ENCODE results near the gene C3orf85. TPM values are rescaled to one million over a fixed set of nuclear protein-coding genes. Genes with fewer than 3 reads are reported as not detected.

C3orf85 gene
- total RNA-seq, 1 experiment from 2014 or later = not detected

- no peak for TF ChIP-seq EZH2 (IDR thresholded peaks at IDR 0.05; ENCODE audit: borderline replicate concordance, low read depth, low read length, poor library complexity, severe bottlenecking)
- TF ChIP-seq, protein P1, sequence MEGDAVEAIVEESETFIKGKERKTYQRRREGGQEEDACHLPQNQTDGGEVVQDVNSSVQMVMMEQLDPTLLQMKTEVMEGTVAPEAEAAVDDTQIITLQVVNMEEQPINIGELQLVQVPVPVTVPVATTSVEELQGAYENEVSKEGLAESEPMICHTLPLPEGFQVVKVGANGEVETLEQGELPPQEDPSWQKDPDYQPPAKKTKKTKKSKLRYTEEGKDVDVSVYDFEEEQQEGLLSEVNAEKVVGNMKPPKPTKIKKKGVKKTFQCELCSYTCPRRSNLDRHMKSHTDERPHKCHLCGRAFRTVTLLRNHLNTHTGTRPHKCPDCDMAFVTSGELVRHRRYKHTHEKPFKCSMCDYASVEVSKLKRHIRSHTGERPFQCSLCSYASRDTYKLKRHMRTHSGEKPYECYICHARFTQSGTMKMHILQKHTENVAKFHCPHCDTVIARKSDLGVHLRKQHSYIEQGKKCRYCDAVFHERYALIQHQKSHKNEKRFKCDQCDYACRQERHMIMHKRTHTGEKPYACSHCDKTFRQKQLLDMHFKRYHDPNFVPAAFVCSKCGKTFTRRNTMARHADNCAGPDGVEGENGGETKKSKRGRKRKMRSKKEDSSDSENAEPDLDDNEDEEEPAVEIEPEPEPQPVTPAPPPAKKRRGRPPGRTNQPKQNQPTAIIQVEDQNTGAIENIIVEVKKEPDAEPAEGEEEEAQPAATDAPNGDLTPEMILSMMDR (conservative IDR thresholded peaks at IDR 0.05; ENCODE audit: low read depth, low read length) = no peak
- Histone ChIP-seq H3K4me3 (ENCODE audit: low read depth, low read length, poor library complexity, severe bottlenecking) (no peak overlapping the region), H3K9me3 (ENCODE audit: low read depth, low read length, poor library complexity, severe bottlenecking) (no peaks in the 10 kb centered on the region), H3K4me1 (ENCODE audit: insufficient read depth, low read length, poor library complexity, severe bottlenecking) (no peaks in the 10 kb centered on the region), H3K36me3 (ENCODE audit: insufficient read depth, low read length, poor library complexity, severe bottlenecking) (no peaks in the 10 kb centered on the region), H3K27ac (ENCODE audit: low read depth, low read length, poor library complexity, severe bottlenecking) (no peak overlapping the region), H3K27me3 (replicated peaks; ENCODE audit: insufficient read depth, low read depth, low read length, poor library complexity) (no peaks in the 10 kb centered on the region)
- intact Hi-C loops (cut with micrococcal nuclease; ENCODE audit: unreplicated experiment) = no loop called here
- no peak for DNase-seq (ENCODE audit: low spot score)
- POLR2A ChIA-PET (ENCODE audit: low non-redundant PET) = no interaction called here
- no TSS peak for BruUV-seq (replicated peaks)
- CTCF ChIA-PET = no interaction called here
These were observed 17.9 kb upstream of the C3orf85 start for GRCh38 chr3:109118584-109118983.

DNA sequence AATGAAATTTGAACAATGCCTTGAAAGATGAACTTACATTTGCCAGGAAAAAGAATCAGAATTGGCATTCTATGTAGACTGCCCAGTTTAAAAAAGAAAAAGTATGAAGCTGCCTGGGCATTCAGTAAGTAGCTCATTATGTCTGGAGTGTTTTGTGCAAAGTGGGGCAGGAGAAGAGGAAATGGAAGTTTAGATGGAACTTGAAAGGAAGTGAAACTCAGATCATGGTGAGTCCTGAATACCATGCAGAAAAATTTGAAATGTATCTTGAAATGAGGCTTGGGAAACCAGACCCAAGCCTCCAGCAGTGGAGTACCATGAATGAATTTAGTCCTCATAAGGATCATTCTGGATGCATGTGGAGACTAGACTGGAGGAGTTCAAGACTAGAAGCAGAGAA is 13.8 kb upstream of the C3orf85 start:
- CTCF ChIA-PET = no interaction called here
- intact Hi-C loops (cut with micrococcal nuclease; ENCODE audit: unreplicated experiment) = no loop called here

GRCh38 chr3:109125902-109126301 is 10.6 kb upstream of the C3orf85 start:
- intact Hi-C loops (cut with micrococcal nuclease; ENCODE audit: unreplicated experiment) = no loop called here
- Histone ChIP-seq H3K36me3 (ENCODE audit: insufficient read depth, low read length, poor library complexity, severe bottlenecking) (no peaks in the 10 kb centered on the region), H3K27me3 (replicated peaks; ENCODE audit: insufficient read depth, low read depth, low read length, poor library complexity) (no peaks in the 10 kb centered on the region), H3K4me1 (ENCODE audit: insufficient read depth, low read length, poor library complexity, severe bottlenecking) (no peaks in the 10 kb centered on the region), H3K4me3 (ENCODE audit: low read depth, low read length, poor library complexity, severe bottlenecking) (no peak overlapping the region), H3K9me3 (ENCODE audit: low read depth, low read length, poor library complexity, severe bottlenecking) (no peaks in the 10 kb centered on the region), H3K27ac (ENCODE audit: low read depth, low read length, poor library complexity, severe bottlenecking) (no peak overlapping the region)
- BruUV-seq (replicated peaks) = no TSS peak
- CTCF ChIA-PET = no interaction called here
- TF ChIP-seq EZH2 (IDR thresholded peaks at IDR 0.05; ENCODE audit: borderline replicate concordance, low read depth, low read length, poor library complexity, severe bottlenecking) = no peak
- TF ChIP-seq, protein P1 (conservative IDR thresholded peaks at IDR 0.05; ENCODE audit: low read depth, low read length) = no peak
- DNase-seq (ENCODE audit: low spot score) = no peak
- POLR2A ChIA-PET (ENCODE audit: low non-redundant PET) = no interaction called here

More for the DNA sequence above, 13.8 kb upstream of the C3orf85 start:
- no peaks in the 10 kb centered on the region for H3K27me3 ChIP-seq (replicated peaks; ENCODE audit: insufficient read depth, low read depth, low read length, poor library complexity)
- no peak overlapping the region for H3K4me3 ChIP-seq (ENCODE audit: low read depth, low read length, poor library complexity, severe bottlenecking)
- no peaks in the 10 kb centered on the region for H3K9me3 ChIP-seq (ENCODE audit: low read depth, low read length, poor library complexity, severe bottlenecking)
- POLR2A ChIA-PET (ENCODE audit: low non-redundant PET) = no interaction called here
- H3K36me3 ChIP-seq (ENCODE audit: insufficient read depth, low read length, poor library complexity, severe bottlenecking) = no peaks in the 10 kb centered on the region
- no TSS peak for BruUV-seq (replicated peaks)
- no peak for TF ChIP-seq EZH2 (IDR thresholded peaks at IDR 0.05; ENCODE audit: borderline replicate concordance, low read depth, low read length, poor library complexity, severe bottlenecking)
- TF ChIP-seq, protein P1 (conservative IDR thresholded peaks at IDR 0.05; ENCODE audit: low read depth, low read length) = no peak
- H3K27ac ChIP-seq (ENCODE audit: low read depth, low read length, poor library complexity, severe bottlenecking) = no peak overlapping the region
- no peaks in the 10 kb centered on the region for H3K4me1 ChIP-seq (ENCODE audit: insufficient read depth, low read length, poor library complexity, severe bottlenecking)
- DNase-seq (ENCODE audit: low spot score) = no peak
